Measurements from ENCODE around the gene KCNA5. TPM values are rescaled to one million over a fixed set of nuclear protein-coding genes. Genes with fewer than 3 reads are reported as not detected.

The KCNA5 gene
- total RNA-seq, 1 experiment from 2014 or later, result not detected

- Histone ChIP-seq H2AFZ (ENCODE audit: low read depth, low read length, poor library complexity, severe bottlenecking) (no peak overlapping the region), H3K4me1 (ENCODE audit: control insufficient read depth in 1 of 2, insufficient read depth in 2 of 2, low read length in 2 of 2) (no peaks in the 10 kb centered on the region), H4K20me1 (ENCODE audit: insufficient read depth) (no peaks in the 10 kb centered on the region), H3K79me2 (ENCODE audit: insufficient read depth, low read length) (no peaks in the 10 kb centered on the region), H3K9me2 (ENCODE audit: insufficient read depth) (no peaks in the 10 kb centered on the region), H3K4me2 (ENCODE audit: low read length) (no peak overlapping the region), H3K27ac (ENCODE audit: low read depth, low read length) (no peak overlapping the region), H3K9me3 (ENCODE audit: control insufficient read depth in 1 of 2, insufficient read depth in 1 of 2, low read depth in 1 of 2, low read length in 2 of 2) (no peaks in the 10 kb centered on the region), H3K36me3 (ENCODE audit: control insufficient read depth in 1 of 2, insufficient read depth in 2 of 2, low read length in 2 of 2) (no peaks in the 10 kb centered on the region), H3K4me3 (replicated peaks in 1 of 2; ENCODE audit: low read depth in 1 of 2, low read length in 2 of 2) (no peak overlapping the region), H3K27me3 (ENCODE audit: insufficient read depth, low read length) (peaks cover 63% of the 10 kb centered on the region), H3K9ac (ENCODE audit: low read length) (no peak overlapping the region)
- no TSS peak for BruUV-seq (replicated peaks)
- ChIA-PET CTCF (no interaction called here), RAD21 (ENCODE audit: low non-redundant PET in 1 of 2, low total read pairs in 2 of 2, uncharacterized antibody in 2 of 2, unreplicated experiment in 2 of 2) (no interaction called here), POLR2A (no interaction called here)
- DNase-seq (ENCODE audit: low read depth, low spot score), result no peak
- TF ChIP-seq CEBPB (IDR thresholded peaks at IDR 0.05; ENCODE audit: low read depth) (no peak), CTCF (IDR thresholded peaks at IDR 0.05 in 2 of 3, conservative IDR thresholded peaks at IDR 0.05 in 1 of 3; ENCODE audit: borderline replicate concordance in 1 of 3, insufficient read depth in 1 of 3, low read depth in 2 of 3, low read length in 2 of 3) (no peak), EZH2 (IDR thresholded peaks at IDR 0.05) (no peak), ZFX (IDR thresholded peaks at IDR 0.05) (no peak), POLR2AphosphoS5 (IDR thresholded peaks at IDR 0.05; ENCODE audit: low read depth, low read length) (no peak), YY1 (IDR thresholded peaks at IDR 0.05; ENCODE audit: extremely low read depth, insufficient replicate concordance, low read depth, low read length) (no peak), POLR2A (IDR thresholded peaks at IDR 0.05; ENCODE audit: borderline replicate concordance, extremely low read depth, insufficient read depth, insufficient read length) (no peak), RAD21 (IDR thresholded peaks at IDR 0.05; ENCODE audit: low read depth) (no peak), TCF7L2 (IDR thresholded peaks at IDR 0.05; ENCODE audit: borderline replicate concordance, extremely low read depth, insufficient read depth, insufficient read length) (no peak), JUND (IDR thresholded peaks at IDR 0.05) (no peak), ATF3 (IDR thresholded peaks at IDR 0.05) (no peak), ELF1 (IDR thresholded peaks at IDR 0.05; ENCODE audit: borderline replicate concordance, low read depth) (no peak), SRF (IDR thresholded peaks at IDR 0.05; ENCODE audit: low read depth) (no peak), EZH2phosphoT487 (IDR thresholded peaks at IDR 0.05; ENCODE audit: borderline replicate concordance) (no peak), ZNF274 (IDR thresholded peaks at IDR 0.05; ENCODE audit: low read depth, low read length) (no peak), FOSL1 (IDR thresholded peaks at IDR 0.05; ENCODE audit: low read depth) (no peak)
- TF ChIP-seq, protein P1, sequence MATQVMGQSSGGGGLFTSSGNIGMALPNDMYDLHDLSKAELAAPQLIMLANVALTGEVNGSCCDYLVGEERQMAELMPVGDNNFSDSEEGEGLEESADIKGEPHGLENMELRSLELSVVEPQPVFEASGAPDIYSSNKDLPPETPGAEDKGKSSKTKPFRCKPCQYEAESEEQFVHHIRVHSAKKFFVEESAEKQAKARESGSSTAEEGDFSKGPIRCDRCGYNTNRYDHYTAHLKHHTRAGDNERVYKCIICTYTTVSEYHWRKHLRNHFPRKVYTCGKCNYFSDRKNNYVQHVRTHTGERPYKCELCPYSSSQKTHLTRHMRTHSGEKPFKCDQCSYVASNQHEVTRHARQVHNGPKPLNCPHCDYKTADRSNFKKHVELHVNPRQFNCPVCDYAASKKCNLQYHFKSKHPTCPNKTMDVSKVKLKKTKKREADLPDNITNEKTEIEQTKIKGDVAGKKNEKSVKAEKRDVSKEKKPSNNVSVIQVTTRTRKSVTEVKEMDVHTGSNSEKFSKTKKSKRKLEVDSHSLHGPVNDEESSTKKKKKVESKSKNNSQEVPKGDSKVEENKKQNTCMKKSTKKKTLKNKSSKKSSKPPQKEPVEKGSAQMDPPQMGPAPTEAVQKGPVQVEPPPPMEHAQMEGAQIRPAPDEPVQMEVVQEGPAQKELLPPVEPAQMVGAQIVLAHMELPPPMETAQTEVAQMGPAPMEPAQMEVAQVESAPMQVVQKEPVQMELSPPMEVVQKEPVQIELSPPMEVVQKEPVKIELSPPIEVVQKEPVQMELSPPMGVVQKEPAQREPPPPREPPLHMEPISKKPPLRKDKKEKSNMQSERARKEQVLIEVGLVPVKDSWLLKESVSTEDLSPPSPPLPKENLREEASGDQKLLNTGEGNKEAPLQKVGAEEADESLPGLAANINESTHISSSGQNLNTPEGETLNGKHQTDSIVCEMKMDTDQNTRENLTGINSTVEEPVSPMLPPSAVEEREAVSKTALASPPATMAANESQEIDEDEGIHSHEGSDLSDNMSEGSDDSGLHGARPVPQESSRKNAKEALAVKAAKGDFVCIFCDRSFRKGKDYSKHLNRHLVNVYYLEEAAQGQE (IDR thresholded peaks at IDR 0.05; ENCODE audit: low read depth), result no peak
- no peak for ATAC-seq
- intact Hi-C loops (cut with micrococcal nuclease), result no loop called here
Measured at GRCh38 chr12:5047094-5047493, 3.4 kb downstream of the KCNA5 start.

Data from HCT116 (cell line).